Activated CD8-positive, alpha-beta memory T cell treated with anti-CD3 and anti-CD28 coated beads, Interleukin-2, amount 50 U/mL, for 1 hour (primary cell): ENCODE data around the gene HYLS1.

Experiments
- DNase-seq: peaks from one replicate; pipeline ENCODE4 v3.0.0-alpha.2; 2020; ENCODE audit errors: extremely low read depth

The HYLS1 gene

GRCh38 chr11:125948278-125949051 lies 61.0 kb downstream of the HYLS1 start:
- DNase-seq = no peak

DNA sequence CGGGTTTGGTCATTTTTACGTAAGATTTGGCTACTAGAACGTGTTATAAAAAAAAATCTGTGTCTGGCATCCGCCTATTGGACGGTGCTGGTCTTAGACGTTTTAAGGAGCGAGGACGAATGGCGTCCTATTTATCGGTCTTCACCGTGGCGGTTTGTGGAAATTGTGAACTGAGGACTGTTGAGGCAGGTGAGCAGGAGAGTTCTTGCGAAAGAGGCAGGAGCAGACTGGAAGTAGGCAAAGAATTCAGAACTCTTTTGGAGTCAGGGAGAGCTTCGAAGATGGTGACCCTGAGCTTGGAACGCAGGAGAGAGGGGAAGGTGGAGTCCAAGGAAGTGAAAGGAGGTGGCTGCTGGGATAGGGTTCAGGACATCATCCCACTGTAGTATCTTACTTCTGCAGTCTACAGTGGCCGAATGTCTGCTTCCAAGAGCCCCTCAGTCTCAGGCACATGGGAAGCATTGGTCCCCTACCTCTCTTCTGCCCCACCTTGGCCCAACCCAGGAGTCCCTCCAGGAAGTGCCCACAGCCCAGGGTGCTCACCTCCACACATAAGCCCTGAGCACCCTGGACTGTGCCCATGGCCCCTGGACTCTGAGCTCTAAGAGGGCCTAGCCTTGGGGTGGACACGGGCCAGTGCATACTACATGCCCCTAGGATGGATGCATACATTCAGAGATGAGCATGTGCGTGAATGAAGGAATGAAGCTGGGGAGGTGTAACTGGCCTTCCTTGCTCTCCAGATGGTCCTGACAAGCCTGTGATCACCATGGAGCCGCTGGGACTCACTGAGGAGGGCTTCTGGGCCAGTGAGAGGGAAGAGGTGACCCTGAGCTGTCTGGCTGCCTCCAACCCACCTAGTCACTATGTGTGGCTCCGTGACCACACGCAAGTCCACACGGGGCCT lies 62.1 kb downstream of the HYLS1 start:
- no peak for DNase-seq

DNA sequence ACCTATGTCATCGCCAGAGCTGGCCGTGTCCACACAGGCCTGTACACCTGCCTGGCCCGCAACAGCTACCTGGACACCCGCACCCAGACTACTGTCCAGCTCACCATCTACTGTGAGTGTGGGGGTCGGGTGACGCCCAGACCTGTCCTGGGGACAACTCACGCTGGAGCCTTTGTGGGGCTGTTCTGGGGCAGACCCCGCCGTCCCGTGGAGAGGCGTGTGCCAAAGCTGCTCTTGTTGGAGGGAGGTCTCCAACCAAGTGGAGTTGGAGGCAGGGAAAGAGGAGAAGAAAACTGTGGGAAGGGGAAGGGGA lies 62.7 kb downstream of the HYLS1 start:
- DNase-seq = no peak
